GM19467 (cell line): Measurements from ENCODE around the gene CAPN2.
"Not testable (repeated sequence)": the region's sequence is repeated elsewhere in the genome, so short reads cannot be mapped to it uniquely, and the experiment has no call there.

Experiments used
- ATAC-seq: cut with Tn5 transposase; IDR thresholded peaks from one replicate; pipeline ENCODE4 v1.9.1; 2021; ENCODE audit warnings: mild to moderate bottlenecking, moderate library complexity; ENCODE audit not compliant: unreplicated experiment

CAPN2 gene

GRCh38 chr1:223784541-223784940 lies 72.2 kb downstream of the CAPN2 start:
- no peak for ATAC-seq

- no peak for ATAC-seq
Observed at GRCh38 chr1:223785808-223786207, 73.5 kb downstream of the CAPN2 start.

GRCh38 chr1:223788746-223789415 lies 76.5 kb downstream of the CAPN2 start:
- no peak for ATAC-seq

- ATAC-seq = no peak
Observed at GRCh38 chr1:223792046-223792445, 79.7 kb downstream of the CAPN2 start.

GRCh38 chr1:223793716-223794115 lies 81.4 kb downstream of the CAPN2 start:
- ATAC-seq = no peak

GRCh38 chr1:223794136-223794880 lies 82.0 kb downstream of the CAPN2 start:
- ATAC-seq = no peak

- no peak for ATAC-seq
Observed at GRCh38 chr1:223796210-223796609, 83.9 kb downstream of the CAPN2 start.

GRCh38 chr1:223802032-223802431 lies 89.7 kb downstream of the CAPN2 start:
- no peak for ATAC-seq

GRCh38 chr1:223802602-223803001 lies 90.3 kb downstream of the CAPN2 start:
- ATAC-seq = no peak

GRCh38 chr1:223803211-223803610 lies 90.9 kb downstream of the CAPN2 start:
- ATAC-seq = no peak

- not testable (repeated sequence) for ATAC-seq
Observed at GRCh38 chr1:223809905-223810304, 97.6 kb downstream of the CAPN2 start.

GRCh38 chr1:223810586-223810985 lies 98.2 kb downstream of the CAPN2 start:
- no peak for ATAC-seq

GRCh38 chr1:223811634-223812101 lies 99.3 kb downstream of the CAPN2 start:
- ATAC-seq = no peak

- ATAC-seq = no peak
Observed at GRCh38 chr1:223813645-223814044, 101.3 kb downstream of the CAPN2 start.

GRCh38 chr1:223815020-223815853 lies 102.9 kb downstream of the CAPN2 start:
- ATAC-seq = no peak

GRCh38 chr1:223815865-223816264 lies 103.5 kb downstream of the CAPN2 start:
- ATAC-seq = no peak

- not testable (repeated sequence) for ATAC-seq
Observed at GRCh38 chr1:223817265-223817664, 104.9 kb downstream of the CAPN2 start.

GRCh38 chr1:223819730-223820514 lies 107.6 kb downstream of the CAPN2 start:
- no peak for ATAC-seq

GRCh38 chr1:223820515-223820858 lies 108.1 kb downstream of the CAPN2 start:
- ATAC-seq = no peak

- no peak for ATAC-seq
Observed at GRCh38 chr1:223820971-223821370, 108.6 kb downstream of the CAPN2 start.

- ATAC-seq = no peak
Observed at GRCh38 chr1:223824287-223824686, 111.9 kb downstream of the CAPN2 start.
